H9 (cell line): ENCODE measurements around the gene ZBTB33. TPM values are rescaled to one million over a fixed set of nuclear protein-coding genes. Genes with fewer than 3 reads are reported as not detected.

Experiments used
- DNase-seq: peaks from one replicate; pipeline ENCODE4 v3.0.0-alpha.2; 2017
- H2AFZ ChIP-seq: one replicate; pipeline ENCODE4 v1.6.1; 2013; ENCODE audit warnings: mild to moderate bottlenecking, low read length, control low read depth, moderate library complexity
- H2AK5ac ChIP-seq: 2 replicates; pipeline ENCODE4 v1.6.1; 2013; ENCODE audit warnings: low read length, control low read depth, mixed read lengths; ENCODE audit not compliant: insufficient read length
- H2BK120ac ChIP-seq: one replicate; pipeline ENCODE4 v1.6.1; 2013; ENCODE audit warnings: low read depth, mild to moderate bottlenecking, low read length, control low read depth, inconsistent platforms; ENCODE audit not compliant: poor library complexity, severe bottlenecking
- H2BK12ac ChIP-seq: 2 replicates; pipeline ENCODE4 v1.6.1; 2013; ENCODE audit warnings: low read length, control low read depth, mixed read lengths, low read depth; ENCODE audit not compliant: insufficient read length
- H2BK15ac ChIP-seq: 2 replicates; pipeline ENCODE4 v1.6.1; 2013; ENCODE audit warnings: low read depth, low read length, control low read depth
- H2BK20ac ChIP-seq: one replicate; pipeline ENCODE4 v1.6.1; 2013; ENCODE audit warnings: low read depth, mild to moderate bottlenecking, low read length, control low read depth, inconsistent platforms; ENCODE audit not compliant: poor library complexity, severe bottlenecking
- H2BK5ac ChIP-seq: 2 replicates; pipeline ENCODE4 v1.6.1; 2013; ENCODE audit warnings: low read length, control low read depth, mixed read lengths; ENCODE audit not compliant: insufficient read length
- H3K14ac ChIP-seq: 2 replicates; pipeline ENCODE4 v1.6.1; 2013; ENCODE audit warnings: low read length, control low read depth; ENCODE audit not compliant: insufficient read depth
- H3K18ac ChIP-seq: 2 replicates; pipeline ENCODE4 v1.6.1; 2013; ENCODE audit warnings: low read depth, mild to moderate bottlenecking, mixed read lengths, low read length, control low read depth; ENCODE audit not compliant: insufficient read length
- H3K23ac ChIP-seq: 2 replicates; pipeline ENCODE4 v1.6.1; 2013; ENCODE audit warnings: low read length, control low read depth, mixed read lengths, low read depth; ENCODE audit not compliant: insufficient read length
- H3K23me2 ChIP-seq: 2 replicates; pipeline ENCODE4 v1.6.1; 2013; ENCODE audit warnings: low read depth, mild to moderate bottlenecking, mixed read lengths, low read length, control low read depth; ENCODE audit not compliant: insufficient read length, poor library complexity, severe bottlenecking
- H3K27ac ChIP-seq: 2 replicates; pipeline ENCODE4 v1.5.1; 2013; ENCODE audit warnings: low read length, control low read depth, mixed read lengths, low read depth; ENCODE audit not compliant: insufficient read length
- H3K27me3 ChIP-seq: 2 replicates; pipeline ENCODE4 v1.6.1; 2013; ENCODE audit warnings: low read length, control low read depth, inconsistent platforms; ENCODE audit not compliant: insufficient read depth
- H3K4ac ChIP-seq: 2 replicates; pipeline ENCODE4 v1.6.1; 2013; ENCODE audit warnings: low read depth, mild to moderate bottlenecking, control low read depth, inconsistent platforms, low read length, moderate library complexity
- H3K4me1 ChIP-seq: 2 replicates; pipeline ENCODE4 v1.6.1; 2013; ENCODE audit warnings: low read length, control low read depth, inconsistent platforms; ENCODE audit not compliant: insufficient read depth
- H3K4me2 ChIP-seq: 2 replicates; pipeline ENCODE4 v1.6.1; 2013; ENCODE audit warnings: low read length, control low read depth, mixed read lengths; ENCODE audit not compliant: insufficient read length, insufficient read depth
- H3K56ac ChIP-seq: 2 replicates; pipeline ENCODE4 v1.6.1; 2013; ENCODE audit warnings: low read depth, mild to moderate bottlenecking, mixed read lengths, low read length, control low read depth; ENCODE audit not compliant: insufficient read length
- H3K79me1 ChIP-seq: 2 replicates; pipeline ENCODE4 v1.6.1; 2013; ENCODE audit warnings: low read depth, mild to moderate bottlenecking, moderate library complexity, low read length, control low read depth, inconsistent platforms; ENCODE audit not compliant: insufficient read depth, poor library complexity, severe bottlenecking
- H3K79me2 ChIP-seq: 2 replicates; pipeline ENCODE4 v1.6.1; 2013; ENCODE audit warnings: low read length, control low read depth, inconsistent platforms; ENCODE audit not compliant: insufficient read depth
- H3K9ac ChIP-seq: 2 replicates; pipeline ENCODE4 v1.6.1; 2013; ENCODE audit warnings: low read length, control low read depth, mixed read lengths; ENCODE audit not compliant: insufficient read length; ENCODE audit errors: extremely low read depth
- H3K9me3 ChIP-seq: one replicate; pipeline ENCODE4 v1.6.1; 2013; ENCODE audit warnings: low read depth, low read length, inconsistent platforms; ENCODE audit not compliant: control insufficient read depth
- H3T11ph ChIP-seq: one replicate; pipeline ENCODE4 v1.6.1; 2013; ENCODE audit warnings: mild to moderate bottlenecking, low read length, control low read depth, inconsistent platforms
- H4K20me1 ChIP-seq: one replicate; pipeline ENCODE4 v1.6.1; 2013; ENCODE audit not compliant: control insufficient read depth, insufficient read length, insufficient read depth
- H4K5ac ChIP-seq: 2 replicates; pipeline ENCODE4 v1.6.1; 2013; ENCODE audit warnings: low read depth, mild to moderate bottlenecking, mixed read lengths, low read length, control low read depth; ENCODE audit not compliant: insufficient read length
- H4K8ac ChIP-seq: replicated peaks from 2 replicates; pipeline ENCODE4 v1.6.1; 2013; ENCODE audit warnings: low read length, control low read depth, mixed read lengths, low read depth; ENCODE audit not compliant: insufficient read length
- H4K91ac ChIP-seq: 2 replicates; pipeline ENCODE4 v1.6.1; 2013; ENCODE audit warnings: low read depth, mild to moderate bottlenecking, moderate library complexity, mixed read lengths, low read length, control low read depth; ENCODE audit not compliant: insufficient read length
- H3K27ac Mint-ChIP-seq, 3 experiments: 2 replicates in 2 of 3; 3 replicates in 1 of 3; pipeline ENCODE4 v1.8.0; 2020 to 2021; ENCODE audit warnings: mixed read lengths in 3 of 3, mild to moderate bottlenecking in 1 of 3, moderate library complexity in 1 of 3
- H3K27me3 Mint-ChIP-seq: 2 replicates; pipeline ENCODE4 v1.8.0; 2021; ENCODE audit warnings: low read depth, mild to moderate bottlenecking, moderate library complexity, mixed read lengths
- H3K36me3 Mint-ChIP-seq, 3 experiments: 2 replicates in 2 of 3; 3 replicates in 1 of 3; pipeline ENCODE4 v1.8.0; 2020 to 2021; ENCODE audit warnings: low read depth in 3 of 3, mixed read lengths in 3 of 3; ENCODE audit not compliant: insufficient read depth in 1 of 3
- H3K4me1 Mint-ChIP-seq, 2 experiments: 2 replicates each; pipeline ENCODE4 v1.8.0; 2020; ENCODE audit warnings: mixed read lengths in 2 of 2
- H3K4me3 Mint-ChIP-seq, 2 experiments: 2 replicates in 1 of 2; 3 replicates in 1 of 2; pipeline ENCODE4 v1.8.0; 2020 to 2021; ENCODE audit warnings: mild to moderate bottlenecking in 2 of 2, mixed read lengths in 2 of 2, moderate library complexity in 1 of 2
- H3K9me3 Mint-ChIP-seq, 2 experiments: 2 replicates in 1 of 2; 3 replicates in 1 of 2; pipeline ENCODE4 v1.8.0; 2020; ENCODE audit warnings: mild to moderate bottlenecking in 2 of 2, mixed read lengths in 2 of 2, moderate library complexity in 1 of 2
- CTCF ChIP-seq: fragments of 200-600 bp; sonication (generic); conservative IDR thresholded peaks from 3 replicates; pipeline ENCODE4 v1.8.0; 2021; ENCODE audit warnings: antibody characterized with exemption, mild to moderate bottlenecking
- WGBS: extraction: QIAGEN DNeasy Blood & Tissue Kit; methylation state at CpG from one replicate; pipeline ENCODE4 v1.1.7; 2013; ENCODE audit warnings: missing lambda C conversion rate, low lambda C conversion rate, mixed read lengths; ENCODE audit not compliant: insufficient read length; ENCODE audit errors: extremely low coverage; 5-methylcytosine and 5-hydroxymethylcytosine counted together
- total RNA-seq: library from RNA; stranded (reverse); gene quantifications from 2 replicates; pipeline ENCODE4 v1.2.1, GENCODE V29; 2021

Gene ZBTB33
- total RNA-seq, 1 experiment from 2014 or later = 18.7 TPM

DNA sequence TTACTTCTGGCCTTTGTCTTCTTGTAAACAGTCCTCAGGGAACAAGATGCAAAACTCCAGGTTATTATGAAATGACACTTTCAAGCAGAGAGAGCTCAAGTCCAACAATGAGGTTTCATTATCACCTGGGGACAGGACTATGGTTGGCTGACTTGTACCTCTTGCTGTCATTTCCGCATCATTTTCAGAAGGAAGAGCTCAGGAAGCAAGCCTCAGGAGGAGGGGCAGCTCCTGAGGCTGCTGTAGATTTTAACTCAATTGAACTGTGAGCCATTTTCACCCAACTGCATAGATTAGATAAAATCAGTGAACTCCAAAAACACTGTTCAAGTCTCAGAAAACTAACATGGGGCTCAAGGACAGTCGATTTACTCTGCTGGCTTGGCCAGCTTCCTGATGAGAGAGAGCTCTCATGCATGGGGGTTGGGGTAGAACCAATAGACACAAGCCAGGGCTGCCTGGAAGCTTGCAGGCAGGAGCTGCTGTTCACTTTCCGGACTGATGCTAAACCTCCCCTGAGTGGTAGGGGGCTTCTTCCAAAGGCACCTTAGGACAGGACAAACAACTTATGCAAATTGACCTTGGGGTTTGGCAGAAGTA, 37.0 kb downstream of the ZBTB33 start:
- H2BK5ac ChIP-seq = no peak overlapping the region
- H3K4me3 Mint-ChIP-seq = no peak overlapping the region
- no CpG with 5 or more reads among the region's 3 CpGs for WGBS
- H2BK20ac ChIP-seq = no peak overlapping the region
- no peak overlapping the region for H2BK12ac ChIP-seq
- no peak for DNase-seq
- H3K4me1 Mint-ChIP-seq = peaks cover 0 to 3% of the 10 kb centered on the region in 2 experiments; a peak in 1 of 4 replicates
- H4K8ac ChIP-seq = no peak overlapping the region
- no peaks in the 10 kb centered on the region for H4K20me1 ChIP-seq
- no peak overlapping the region for H3K27ac Mint-ChIP-seq
- no peak overlapping the region for H3K9ac ChIP-seq
- H3K9me3 Mint-ChIP-seq = peaks cover 60 to 72% of the 10 kb centered on the region in 2 experiments
- H3K27me3 ChIP-seq = no peaks in the 10 kb centered on the region; the same call in 1 of the 2 replicates
- H2BK120ac ChIP-seq = no peak overlapping the region
- no peak overlapping the region for H2BK15ac ChIP-seq
- H3K18ac ChIP-seq = no peak overlapping the region
- peaks cover 9% of the 10 kb centered on the region for H3K27me3 Mint-ChIP-seq
- H3K23ac ChIP-seq = no peak overlapping the region
- H4K5ac ChIP-seq = no peak overlapping the region
- no peak overlapping the region for H2AK5ac ChIP-seq
- TF ChIP-seq CTCF = no peak
- no peaks in the 10 kb centered on the region for H3K79me1 ChIP-seq
- H4K91ac ChIP-seq = no peak overlapping the region
- H3K27ac ChIP-seq = no peak overlapping the region
- no peak overlapping the region for H3K14ac ChIP-seq
- no peaks in the 10 kb centered on the region for H3K4me1 ChIP-seq
- H3K36me3 Mint-ChIP-seq = no peaks in the 10 kb centered on the region; a peak in 3 of 7 replicates
- H2AFZ ChIP-seq = no peak overlapping the region
- no peak overlapping the region for H3K56ac ChIP-seq
- H3K4me2 ChIP-seq = no peak overlapping the region
- H3K23me2 ChIP-seq = no peaks in the 10 kb centered on the region
- H3K9me3 ChIP-seq = peaks cover 66% of the 10 kb centered on the region
- H3K4ac ChIP-seq = no peak overlapping the region
- H3K79me2 ChIP-seq = no peaks in the 10 kb centered on the region
- H3T11ph ChIP-seq = no peak overlapping the region
